PC-9 (cell line): ENCODE measurements around the gene LIPC. TPM values are rescaled to one million over a fixed set of nuclear protein-coding genes. Genes with fewer than 3 reads are reported as not detected.

Experiments used
- BruUV-seq: library from RNA; stranded (reverse); fragments of 400-500 nt; replicated peaks from 2 replicates; lab custom pipeline; 2021; lab: Mats Ljungman, UMichigan
- CTCF ChIA-PET: fragments of 300-600 bp; sonication (Branson Sonifier 250); formaldehyde crosslinking; loops from one replicate; lab custom pipeline; 2022; ENCODE audit warnings: antibody characterized with exemption; lab: Charles Lee
- POLR2A ChIA-PET: fragments of 300-600 bp; sonication (Branson Sonifier 250); formaldehyde crosslinking; loops from one replicate; lab custom pipeline; 2022; ENCODE audit warnings: antibody characterized with exemption; ENCODE audit not compliant: unreplicated experiment; lab: Charles Lee
- DNase-seq, 2 experiments: peaks; one replicate each; pipeline versions ENCODE4 v3.0.0 to v3.0.0-alpha.2; 2015 to 2022; ENCODE audit warnings: mixed read lengths in 1 of 2
- H2AFZ ChIP-seq: fragments of 200-600 bp; sonication (generic); 2 replicates; pipeline ENCODE4 v1.8.1; 2017; ENCODE audit warnings: antibody characterized with exemption
- H3F3A ChIP-seq: fragments of 200-600 bp; sonication (generic); 2 replicates; pipeline ENCODE4 v1.8.1; 2017; ENCODE audit warnings: antibody characterized with exemption, mild to moderate bottlenecking, low read depth; ENCODE audit not compliant: insufficient read depth
- H3K27ac ChIP-seq: fragments of 200-600 bp; sonication (generic); 2 replicates; pipeline ENCODE4 v1.6.1; 2016; ENCODE audit warnings: mixed run types
- H3K27me3 ChIP-seq: fragments of 200-600 bp; sonication (generic); 2 replicates; pipeline ENCODE4 v1.6.1; 2016; ENCODE audit warnings: low read depth, mixed run types; ENCODE audit not compliant: insufficient read depth
- H3K36me3 ChIP-seq: fragments of 200-600 bp; sonication (generic); 2 replicates; pipeline ENCODE4 v1.6.1; 2016; ENCODE audit warnings: low read depth, mixed run types
- H3K4me1 ChIP-seq: fragments of 200-600 bp; sonication (generic); replicated peaks from 2 replicates; pipeline ENCODE4 v1.6.1; 2016; ENCODE audit warnings: mixed run types; ENCODE audit not compliant: insufficient read depth
- H3K4me2 ChIP-seq: fragments of 200-600 bp; sonication (generic); 2 replicates; pipeline ENCODE4 v1.6.1; 2017; ENCODE audit warnings: mixed run types
- H3K4me3 ChIP-seq: fragments of 200-600 bp; sonication (generic); 2 replicates; pipeline ENCODE4 v1.6.1; 2016; ENCODE audit warnings: mixed run types
- H3K79me2 ChIP-seq: fragments of 200-600 bp; sonication (generic); 2 replicates; pipeline ENCODE4 v1.6.1; 2017; ENCODE audit warnings: low read depth, mixed run types
- H3K9me2 ChIP-seq: fragments of 200-600 bp; sonication (generic); 2 replicates; pipeline ENCODE4 v1.8.1; 2017; ENCODE audit warnings: mild to moderate bottlenecking; ENCODE audit not compliant: insufficient read depth
- H3K9me3 ChIP-seq: fragments of 200-600 bp; sonication (generic); 2 replicates; pipeline ENCODE4 v1.8.1; 2016; ENCODE audit warnings: low read depth; ENCODE audit not compliant: insufficient read depth
- H4K20me1 ChIP-seq: fragments of 200-600 bp; sonication (generic); 2 replicates; pipeline ENCODE4 v1.8.1; 2017; ENCODE audit not compliant: insufficient read depth
- EZH2 ChIP-seq: fragments of 200-600 bp; sonication (generic); IDR thresholded peaks from 2 replicates; pipeline ENCODE4 v1.8.0; 2017; ENCODE audit warnings: antibody characterized with exemption, low read depth
- intact Hi-C: fragments of 100-400 bp; cut with micrococcal nuclease; formaldehyde crosslinking; loops from one replicate; pipeline ENCODE4 v1.10.0; 2022; ENCODE audit not compliant: unreplicated experiment
- total RNA-seq: library from RNA; stranded (reverse); gene quantifications from 2 replicates; pipeline ENCODE4 v1.2.3, GENCODE V29; 2021
- TF ChIP-seq, protein P1 (sequence below): fragments of 200-600 bp; sonication (generic); conservative IDR thresholded peaks from 2 replicates; pipeline ENCODE4 v1.6.1; 2017; ENCODE audit warnings: mixed run types, antibody characterized with exemption, mild to moderate bottlenecking, moderate library complexity

LIPC gene
- total RNA-seq, 1 experiment from 2014 or later, result not detected

GRCh38 chr15:58388211-58388610 is 43.6 kb upstream of the LIPC start:
- intact Hi-C loops, result no loop called here
- Histone ChIP-seq H3K79me2 (no peaks in the 10 kb centered on the region), H2AFZ (no peak overlapping the region), H3F3A (peaks cover 21% of the 10 kb centered on the region), H3K4me2 (no peak overlapping the region), H3K27ac (no peak overlapping the region), H3K4me1 (peaks cover 48% of the 10 kb centered on the region), H3K4me3 (no peak overlapping the region), H3K27me3 (no peaks in the 10 kb centered on the region), H4K20me1 (no peaks in the 10 kb centered on the region), H3K9me3 (peaks cover 3% of the 10 kb centered on the region; the same call in 1 of the 2 replicates), H3K9me2 (no peaks in the 10 kb centered on the region), H3K36me3 (no peaks in the 10 kb centered on the region)
- no TSS peak for BruUV-seq
- CTCF ChIA-PET, result interaction anchor here (0.6 to 0.7 kb wide), 2 partner anchors 50 to 55 kb away, joined by 3 read pairs; no protein-coding TSS in a partner anchor
- no peak for DNase-seq
- no peak for TF ChIP-seq EZH2
- POLR2A ChIA-PET, result no interaction called here

- intact Hi-C loops, result loop anchor here (5.0 kb wide), 1 partner anchor 477 kb away; no protein-coding TSS in a partner anchor
- POLR2A ChIA-PET, result interaction anchor here (0.5 to 1.2 kb wide), 4 partner anchors 80 to 984 kb away, joined by 3 to 14 read pairs (median 6); partner anchors contain the start of gene MINDY2
- H3K9me2 ChIP-seq, result no peaks in the 10 kb centered on the region
- BruUV-seq, result no TSS peak
- DNase-seq, result no peak
- H2AFZ ChIP-seq, result no peak overlapping the region
- no peaks in the 10 kb centered on the region for H4K20me1 ChIP-seq
- H3K36me3 ChIP-seq, result no peaks in the 10 kb centered on the region
- peaks cover 67% of the 10 kb centered on the region for H3K4me1 ChIP-seq
- peak overlapping the region; percentile 97 for H3K27ac ChIP-seq
- H3K79me2 ChIP-seq, result no peaks in the 10 kb centered on the region
- no peak overlapping the region for H3K4me3 ChIP-seq
- no peak for TF ChIP-seq EZH2
- TF ChIP-seq, protein P1, sequence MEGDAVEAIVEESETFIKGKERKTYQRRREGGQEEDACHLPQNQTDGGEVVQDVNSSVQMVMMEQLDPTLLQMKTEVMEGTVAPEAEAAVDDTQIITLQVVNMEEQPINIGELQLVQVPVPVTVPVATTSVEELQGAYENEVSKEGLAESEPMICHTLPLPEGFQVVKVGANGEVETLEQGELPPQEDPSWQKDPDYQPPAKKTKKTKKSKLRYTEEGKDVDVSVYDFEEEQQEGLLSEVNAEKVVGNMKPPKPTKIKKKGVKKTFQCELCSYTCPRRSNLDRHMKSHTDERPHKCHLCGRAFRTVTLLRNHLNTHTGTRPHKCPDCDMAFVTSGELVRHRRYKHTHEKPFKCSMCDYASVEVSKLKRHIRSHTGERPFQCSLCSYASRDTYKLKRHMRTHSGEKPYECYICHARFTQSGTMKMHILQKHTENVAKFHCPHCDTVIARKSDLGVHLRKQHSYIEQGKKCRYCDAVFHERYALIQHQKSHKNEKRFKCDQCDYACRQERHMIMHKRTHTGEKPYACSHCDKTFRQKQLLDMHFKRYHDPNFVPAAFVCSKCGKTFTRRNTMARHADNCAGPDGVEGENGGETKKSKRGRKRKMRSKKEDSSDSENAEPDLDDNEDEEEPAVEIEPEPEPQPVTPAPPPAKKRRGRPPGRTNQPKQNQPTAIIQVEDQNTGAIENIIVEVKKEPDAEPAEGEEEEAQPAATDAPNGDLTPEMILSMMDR, result no peak
- peak overlapping the region; percentile 50 for H3K4me2 ChIP-seq
- peaks cover 26% of the 10 kb centered on the region for H3F3A ChIP-seq
- H3K9me3 ChIP-seq, result peaks cover 3% of the 10 kb centered on the region; the same call in 1 of the 2 replicates
- CTCF ChIA-PET, result interaction anchor here (0.6 kb wide), 1 partner anchor 122 kb away, joined by 5 read pairs; no protein-coding TSS in a partner anchor
- no peaks in the 10 kb centered on the region for H3K27me3 ChIP-seq
These were observed 41.7 kb upstream of the LIPC start for GRCh38 chr15:58390118-58390517.

DNA sequence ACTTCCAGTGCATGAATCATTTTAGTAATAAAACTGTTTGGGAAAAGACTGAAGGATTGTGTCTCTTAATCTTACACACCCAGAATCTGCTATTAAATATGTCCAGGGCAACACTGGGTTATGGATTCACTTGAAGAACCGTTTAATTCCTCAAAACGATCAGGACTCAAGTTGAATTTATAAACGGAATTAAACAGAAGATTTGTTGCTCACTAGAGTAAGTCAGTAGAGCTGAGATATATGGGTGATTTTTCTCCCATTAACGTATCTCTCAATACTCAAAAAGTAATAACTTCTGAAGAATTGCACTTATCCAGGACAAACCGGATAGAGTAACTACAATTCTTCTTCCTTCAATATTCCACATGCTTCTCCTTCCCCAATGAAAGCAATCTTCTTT is 41.1 kb upstream of the LIPC start:
- BruUV-seq, result no TSS peak
- Histone ChIP-seq H3K27me3 (no peaks in the 10 kb centered on the region), H3K4me1 (peaks cover 73% of the 10 kb centered on the region), H3K79me2 (no peaks in the 10 kb centered on the region), H4K20me1 (no peaks in the 10 kb centered on the region), H3K9me2 (no peaks in the 10 kb centered on the region), H3K4me3 (no peak overlapping the region), H3F3A (peaks cover 32% of the 10 kb centered on the region), H3K9me3 (peaks cover 3% of the 10 kb centered on the region; the same call in 1 of the 2 replicates), H2AFZ (no peak overlapping the region), H3K27ac (peak overlapping the region; percentile 97), H3K36me3 (no peaks in the 10 kb centered on the region), H3K4me2 (no peak overlapping the region)
- DNase-seq, result no peak
- intact Hi-C loops, result loop anchor here (5.0 kb wide), 1 partner anchor 477 kb away; no protein-coding TSS in a partner anchor
- TF ChIP-seq EZH2, result no peak
- TF ChIP-seq, protein P1, result no peak
- ChIA-PET POLR2A (interaction anchor here (0.6 to 1.2 kb wide), 2 partner anchors 44 to 79 kb away, joined by 3 to 14 read pairs; no protein-coding TSS in a partner anchor), CTCF (no interaction called here)
